ENCODE measurements around the gene DCLK2.

Gene DCLK2

GRCh38 chr4:150050566-150050965 lies 27.7 kb upstream of the DCLK2 start:
- POLR2A ChIA-PET = no interaction called here
- Histone ChIP-seq H3K27ac (ENCODE audit: extremely low read depth, low read depth, low read length) (no peak overlapping the region), H3K4me1 (ENCODE audit: control insufficient read depth, insufficient read depth, low read length) (no peaks in the 10 kb centered on the region), H3K4me3 (ENCODE audit: low read depth, low read length) (no peak overlapping the region), H3K9me3 (ENCODE audit: control insufficient read depth, insufficient read depth, low read depth, low read length) (no peaks in the 10 kb centered on the region), H3K36me3 (ENCODE audit: control insufficient read depth in 2 of 2, insufficient read depth in 1 of 2, low read length in 2 of 2) (no peaks in the 10 kb centered on the region)
- CTCF ChIA-PET = no interaction called here
- no peak for TF ChIP-seq TRIM28 (IDR thresholded peaks at IDR 0.05; ENCODE audit: borderline replicate concordance, low read length)
- no peak for TF ChIP-seq ATF2 (tag by site-specific recombination; IDR thresholded peaks at IDR 0.05; ENCODE audit: low read depth)

DNA sequence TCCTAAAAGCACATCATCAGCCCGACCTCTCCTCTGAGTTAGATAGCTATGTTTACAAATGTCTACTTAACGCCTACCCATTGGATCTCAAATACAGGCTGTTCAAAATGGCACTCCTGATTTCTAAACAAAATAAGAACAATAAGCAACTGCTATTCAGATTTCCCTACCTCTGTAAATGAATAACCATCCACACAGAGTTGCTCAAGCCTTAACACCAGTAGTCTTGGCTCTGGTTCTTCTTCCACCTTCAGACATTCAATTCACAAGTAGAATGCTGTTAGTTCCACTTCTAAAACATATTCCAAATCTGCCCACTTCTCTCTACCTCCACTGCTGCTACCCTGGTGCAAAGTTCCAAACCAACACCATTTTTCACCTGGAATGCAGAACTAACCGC lies 27.1 kb upstream of the DCLK2 start:
- POLR2A ChIA-PET = no interaction called here
- no peak overlapping the region for H3K4me3 ChIP-seq (ENCODE audit: low read depth, low read length)
- TF ChIP-seq ZNF596 (tag by site-specific recombination; IDR thresholded peaks at IDR 0.05) (no peak), ZBTB8A (tag by site-specific recombination; IDR thresholded peaks at IDR 0.05) (no peak), ZNF398 (tag by site-specific recombination; IDR thresholded peaks at IDR 0.05) (no peak), ZFP69B (tag by site-specific recombination; IDR thresholded peaks at IDR 0.05) (no peak), ZNF660 (tag by site-specific recombination; IDR thresholded peaks at IDR 0.05) (no peak), ZNF707 (tag by site-specific recombination; IDR thresholded peaks at IDR 0.05) (no peak), PATZ1 (tag by site-specific recombination; IDR thresholded peaks at IDR 0.05) (no peak), ZFP3 (tag by site-specific recombination; IDR thresholded peaks at IDR 0.05; ENCODE audit: low read depth) (no peak), ZBTB49 (tag by site-specific recombination; IDR thresholded peaks at IDR 0.05; ENCODE audit: low read depth) (no peak), ZNF335 (tag by site-specific recombination; conservative IDR thresholded peaks at IDR 0.05) (no peak), ZNF645 (tag by site-specific recombination; IDR thresholded peaks at IDR 0.05) (no peak), ZIC2 (tag by site-specific recombination; IDR thresholded peaks at IDR 0.05) (no peak), ZNF266 (tag by site-specific recombination; IDR thresholded peaks at IDR 0.05; ENCODE audit: low read depth) (no peak), ZNF600 (tag by site-specific recombination; IDR thresholded peaks at IDR 0.05) (no peak)
- TF ChIP-seq, protein P1, sequence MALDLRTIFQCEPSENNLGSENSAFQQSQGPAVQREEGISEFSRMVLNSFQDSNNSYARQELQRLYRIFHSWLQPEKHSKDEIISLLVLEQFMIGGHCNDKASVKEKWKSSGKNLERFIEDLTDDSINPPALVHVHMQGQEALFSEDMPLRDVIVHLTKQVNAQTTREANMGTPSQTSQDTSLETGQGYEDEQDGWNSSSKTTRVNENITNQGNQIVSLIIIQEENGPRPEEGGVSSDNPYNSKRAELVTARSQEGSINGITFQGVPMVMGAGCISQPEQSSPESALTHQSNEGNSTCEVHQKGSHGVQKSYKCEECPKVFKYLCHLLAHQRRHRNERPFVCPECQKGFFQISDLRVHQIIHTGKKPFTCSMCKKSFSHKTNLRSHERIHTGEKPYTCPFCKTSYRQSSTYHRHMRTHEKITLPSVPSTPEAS (tag by site-specific recombination; IDR thresholded peaks at IDR 0.05) = no peak
- TF ChIP-seq, protein P2, sequence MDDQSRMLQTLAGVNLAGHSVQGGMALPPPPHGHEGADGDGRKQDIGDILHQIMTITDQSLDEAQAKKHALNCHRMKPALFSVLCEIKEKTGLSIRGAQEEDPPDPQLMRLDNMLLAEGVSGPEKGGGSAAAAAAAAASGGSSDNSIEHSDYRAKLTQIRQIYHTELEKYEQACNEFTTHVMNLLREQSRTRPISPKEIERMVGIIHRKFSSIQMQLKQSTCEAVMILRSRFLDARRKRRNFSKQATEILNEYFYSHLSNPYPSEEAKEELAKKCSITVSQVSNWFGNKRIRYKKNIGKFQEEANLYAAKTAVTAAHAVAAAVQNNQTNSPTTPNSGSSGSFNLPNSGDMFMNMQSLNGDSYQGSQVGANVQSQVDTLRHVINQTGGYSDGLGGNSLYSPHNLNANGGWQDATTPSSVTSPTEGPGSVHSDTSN (CRISPR knock-in tag; IDR thresholded peaks at IDR 0.05) = no peak
- TF ChIP-seq, protein P3, sequence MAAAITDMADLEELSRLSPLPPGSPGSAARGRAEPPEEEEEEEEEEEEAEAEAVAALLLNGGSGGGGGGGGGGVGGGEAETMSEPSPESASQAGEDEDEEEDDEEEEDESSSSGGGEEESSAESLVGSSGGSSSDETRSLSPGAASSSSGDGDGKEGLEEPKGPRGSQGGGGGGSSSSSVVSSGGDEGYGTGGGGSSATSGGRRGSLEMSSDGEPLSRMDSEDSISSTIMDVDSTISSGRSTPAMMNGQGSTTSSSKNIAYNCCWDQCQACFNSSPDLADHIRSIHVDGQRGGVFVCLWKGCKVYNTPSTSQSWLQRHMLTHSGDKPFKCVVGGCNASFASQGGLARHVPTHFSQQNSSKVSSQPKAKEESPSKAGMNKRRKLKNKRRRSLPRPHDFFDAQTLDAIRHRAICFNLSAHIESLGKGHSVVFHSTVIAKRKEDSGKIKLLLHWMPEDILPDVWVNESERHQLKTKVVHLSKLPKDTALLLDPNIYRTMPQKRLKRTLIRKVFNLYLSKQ (tag by site-specific recombination; IDR thresholded peaks at IDR 0.05; ENCODE audit: borderline replicate concordance) = no peak
- CTCF ChIA-PET = no interaction called here
- H3K36me3 ChIP-seq (ENCODE audit: control insufficient read depth in 2 of 2, insufficient read depth in 1 of 2, low read length in 2 of 2) = no peaks in the 10 kb centered on the region
- no peaks in the 10 kb centered on the region for H3K9me3 ChIP-seq (ENCODE audit: control insufficient read depth, insufficient read depth, low read depth, low read length)
- H3K4me1 ChIP-seq (ENCODE audit: control insufficient read depth, insufficient read depth, low read length) = no peaks in the 10 kb centered on the region
- no peak overlapping the region for H3K27ac ChIP-seq (ENCODE audit: extremely low read depth, low read depth, low read length)
